Measurements from ENCODE around the gene VWF.

VWF gene

DNA sequence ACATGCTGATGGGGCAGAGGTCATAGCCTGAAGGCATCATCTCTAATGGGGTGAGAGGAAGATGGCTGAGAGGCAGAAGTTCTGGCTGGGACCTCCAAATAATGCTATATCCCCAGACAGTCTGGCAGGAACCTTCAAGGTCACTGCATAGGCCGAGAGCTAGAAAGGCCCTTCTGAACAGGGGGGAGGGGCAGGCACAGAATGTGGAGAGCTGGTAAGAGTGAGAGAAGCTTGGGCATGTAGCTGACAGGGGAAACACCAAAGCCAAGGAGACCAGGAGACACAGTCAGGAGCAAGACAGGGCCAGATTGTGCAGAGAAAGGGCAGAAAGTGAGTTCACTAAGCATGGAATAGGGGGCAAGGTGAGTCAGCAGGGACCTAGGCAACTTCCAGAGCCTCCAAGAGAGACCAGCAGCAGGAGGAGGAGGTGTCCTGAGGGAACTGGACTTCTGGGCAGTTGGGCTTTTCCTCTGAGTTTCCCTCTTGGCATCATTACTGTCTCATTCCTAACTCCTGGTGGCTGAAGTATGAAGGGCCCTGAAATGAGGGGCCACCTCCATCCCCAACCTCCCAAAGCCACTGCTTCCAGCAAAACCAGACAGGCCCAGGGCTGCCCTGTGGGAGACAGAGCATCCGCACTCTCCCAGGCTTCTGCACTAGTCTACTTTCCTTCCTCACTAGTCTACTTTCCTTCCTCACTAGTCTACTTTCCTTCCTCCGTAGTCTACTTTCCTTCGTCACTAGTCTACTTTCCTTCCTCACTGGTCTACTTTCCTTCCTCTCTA, 196.5 kb downstream of the VWF start:
- no peak overlapping the region for H2AFZ ChIP-seq (ENCODE audit: low read depth, low read length)
- no peak overlapping the region for H2BK15ac ChIP-seq (ENCODE audit: low read depth, poor library complexity, severe bottlenecking)
- H2BK12ac ChIP-seq (ENCODE audit: low read length in 2 of 2): no peak overlapping the region
- no peaks in the 10 kb centered on the region for H3K9me3 ChIP-seq (ENCODE audit: control insufficient read depth, low read length)
- no peak overlapping the region for H4K8ac ChIP-seq (ENCODE audit: low read length)
- H4K91ac ChIP-seq (ENCODE audit: low read length): no peak overlapping the region
- no peak overlapping the region for H2BK120ac ChIP-seq (ENCODE audit: low read depth, low read length)
- no peak overlapping the region for H3K4ac ChIP-seq (ENCODE audit: low read depth in 1 of 2, low read length in 2 of 2)
- WGBS: 82% methylated on average over 3 of the region's 4 CpGs
- H3K4me2 ChIP-seq (ENCODE audit: low read length, poor library complexity, severe bottlenecking): no peak overlapping the region
- H2BK5ac ChIP-seq (ENCODE audit: low read depth, low read length, poor library complexity, severe bottlenecking): no peak overlapping the region
- no peaks in the 10 kb centered on the region for H3K79me1 ChIP-seq (replicated peaks; ENCODE audit: low read length, poor library complexity, severe bottlenecking)
- no peak overlapping the region for H3K4me3 ChIP-seq (ENCODE audit: insufficient read depth in 1 of 2, low read depth in 1 of 2, low read length in 2 of 2)
- no peak overlapping the region for H3K23ac ChIP-seq (ENCODE audit: low read length in 2 of 2)
- H3K18ac ChIP-seq (ENCODE audit: low read depth in 1 of 2, low read length in 2 of 2): no peak overlapping the region
- H3K4me1 ChIP-seq (ENCODE audit: control insufficient read depth, insufficient read depth, low read depth, low read length): peaks cover 2% of the 10 kb centered on the region
- H2AK5ac ChIP-seq (ENCODE audit: low read length, severe bottlenecking): no peak overlapping the region
- DNase-seq: no peak
- peaks cover 12 to 26% of the 10 kb centered on the region in 2 experiments for H3K27me3 ChIP-seq (ENCODE audit: control insufficient read depth in 1 of 2, insufficient read depth in 1 of 2, low read length in 2 of 2)
- H3K14ac ChIP-seq (ENCODE audit: low read length in 2 of 2): no peak overlapping the region
- H3K27ac ChIP-seq (ENCODE audit: low read length, poor library complexity, severe bottlenecking): no peak overlapping the region
- H3K36me3 ChIP-seq (ENCODE audit: control insufficient read depth in 1 of 2, insufficient read depth in 2 of 2, low read depth in 1 of 2, low read length in 2 of 2): no peaks in the 10 kb centered on the region
- no peak overlapping the region for H3K9ac ChIP-seq (ENCODE audit: low read length)

DNA sequence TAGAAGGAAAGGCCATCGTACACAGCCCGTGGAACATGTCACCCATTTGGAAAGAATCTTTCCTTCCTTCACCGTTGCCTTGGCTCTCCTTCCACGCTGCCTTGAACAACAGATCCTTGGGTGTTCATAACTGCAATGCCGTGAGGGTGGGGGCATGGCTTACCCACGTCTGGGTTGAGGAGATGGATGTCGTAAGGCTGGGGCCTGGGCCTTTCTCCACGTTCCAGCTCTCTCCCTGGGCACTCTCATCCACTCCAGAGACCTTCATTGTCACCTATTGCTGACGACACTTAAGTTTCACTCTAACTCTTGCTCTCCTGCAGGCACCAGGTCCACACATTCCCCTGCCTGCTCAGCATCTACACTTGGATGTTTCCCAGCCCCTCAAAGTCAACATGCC, 198.8 kb downstream of the VWF start:
- peaks cover 12 to 23% of the 10 kb centered on the region in 2 experiments for H3K27me3 ChIP-seq (ENCODE audit: control insufficient read depth in 1 of 2, insufficient read depth in 1 of 2, low read length in 2 of 2)
- H2BK15ac ChIP-seq (ENCODE audit: low read depth, poor library complexity, severe bottlenecking): no peak overlapping the region
- H3K36me3 ChIP-seq (ENCODE audit: control insufficient read depth in 1 of 2, insufficient read depth in 2 of 2, low read depth in 1 of 2, low read length in 2 of 2): no peaks in the 10 kb centered on the region
- no peak overlapping the region for H3K4me3 ChIP-seq (ENCODE audit: insufficient read depth in 1 of 2, low read depth in 1 of 2, low read length in 2 of 2)
- H3K4ac ChIP-seq (ENCODE audit: low read depth in 1 of 2, low read length in 2 of 2): no peak overlapping the region
- no peak overlapping the region for H3K23ac ChIP-seq (ENCODE audit: low read length in 2 of 2)
- H3K14ac ChIP-seq (ENCODE audit: low read length in 2 of 2): no peak overlapping the region
- no peak overlapping the region for H2BK120ac ChIP-seq (ENCODE audit: low read depth, low read length)
- no peak overlapping the region for H4K91ac ChIP-seq (ENCODE audit: low read length)
- no peak for DNase-seq
- no peak overlapping the region for H3K18ac ChIP-seq (ENCODE audit: low read depth in 1 of 2, low read length in 2 of 2)
- 73% methylated on average over 9 of the region's 9 CpGs for WGBS
- H2AK5ac ChIP-seq (ENCODE audit: low read length, severe bottlenecking): no peak overlapping the region
- H2AFZ ChIP-seq (ENCODE audit: low read depth, low read length): no peak overlapping the region
- peaks cover 2% of the 10 kb centered on the region for H3K4me1 ChIP-seq (ENCODE audit: control insufficient read depth, insufficient read depth, low read depth, low read length)
- no peak overlapping the region for H3K4me2 ChIP-seq (ENCODE audit: low read length, poor library complexity, severe bottlenecking)
- no peaks in the 10 kb centered on the region for H3K9me3 ChIP-seq (ENCODE audit: control insufficient read depth, low read length)
- no peak overlapping the region for H2BK5ac ChIP-seq (ENCODE audit: low read depth, low read length, poor library complexity, severe bottlenecking)
- no peak overlapping the region for H4K8ac ChIP-seq (ENCODE audit: low read length)
- no peak overlapping the region for H3K9ac ChIP-seq (ENCODE audit: low read length)
- no peak overlapping the region for H2BK12ac ChIP-seq (ENCODE audit: low read length in 2 of 2)
- H3K27ac ChIP-seq (ENCODE audit: low read length, poor library complexity, severe bottlenecking): no peak overlapping the region
- H3K79me1 ChIP-seq (replicated peaks; ENCODE audit: low read length, poor library complexity, severe bottlenecking): no peaks in the 10 kb centered on the region

DNA sequence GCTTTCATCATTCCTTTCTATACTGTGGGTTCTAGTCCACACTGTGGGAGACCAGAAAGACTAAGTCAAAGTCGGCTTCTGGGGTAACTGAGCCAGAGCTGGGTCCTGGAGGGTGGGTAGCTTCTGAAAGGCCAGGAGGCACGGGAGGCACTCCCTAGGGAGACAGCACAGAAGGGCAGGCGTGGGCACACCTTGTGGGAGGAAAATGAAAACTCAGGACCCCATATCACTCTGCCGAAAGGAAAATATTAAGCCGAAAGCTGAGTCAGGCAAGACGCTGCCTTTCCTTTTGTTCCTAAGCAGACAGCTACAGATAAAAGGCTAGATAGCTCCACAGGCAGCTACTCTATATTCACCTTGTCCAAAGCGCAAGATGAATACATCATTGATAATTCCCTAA, 200.1 kb downstream of the VWF start:
- peaks cover 2% of the 10 kb centered on the region for H3K4me1 ChIP-seq (ENCODE audit: control insufficient read depth, insufficient read depth, low read depth, low read length)
- H4K91ac ChIP-seq (ENCODE audit: low read length): no peak overlapping the region
- H3K4me2 ChIP-seq (ENCODE audit: low read length, poor library complexity, severe bottlenecking): no peak overlapping the region
- no peak overlapping the region for H3K18ac ChIP-seq (ENCODE audit: low read depth in 1 of 2, low read length in 2 of 2)
- no peak overlapping the region for H2AK5ac ChIP-seq (ENCODE audit: low read length, severe bottlenecking)
- no peak overlapping the region for H2BK120ac ChIP-seq (ENCODE audit: low read depth, low read length)
- DNase-seq: no peak
- no peak overlapping the region for H2AFZ ChIP-seq (ENCODE audit: low read depth, low read length)
- H3K9ac ChIP-seq (ENCODE audit: low read length): no peak overlapping the region
- peaks cover 12 to 23% of the 10 kb centered on the region in 2 experiments for H3K27me3 ChIP-seq (ENCODE audit: control insufficient read depth in 1 of 2, insufficient read depth in 1 of 2, low read length in 2 of 2)
- no peak overlapping the region for H3K14ac ChIP-seq (ENCODE audit: low read length in 2 of 2)
- no peak overlapping the region for H3K4me3 ChIP-seq (ENCODE audit: insufficient read depth in 1 of 2, low read depth in 1 of 2, low read length in 2 of 2)
- no peak overlapping the region for H4K8ac ChIP-seq (ENCODE audit: low read length)
- WGBS: 69% methylated on average over 7 of the region's 7 CpGs
- H3K79me1 ChIP-seq (replicated peaks; ENCODE audit: low read length, poor library complexity, severe bottlenecking): no peaks in the 10 kb centered on the region
- H2BK15ac ChIP-seq (ENCODE audit: low read depth, poor library complexity, severe bottlenecking): no peak overlapping the region
- H2BK12ac ChIP-seq (ENCODE audit: low read length in 2 of 2): no peak overlapping the region
- H3K36me3 ChIP-seq (ENCODE audit: control insufficient read depth in 1 of 2, insufficient read depth in 2 of 2, low read depth in 1 of 2, low read length in 2 of 2): no peaks in the 10 kb centered on the region
- no peak overlapping the region for H2BK5ac ChIP-seq (ENCODE audit: low read depth, low read length, poor library complexity, severe bottlenecking)
- no peak overlapping the region for H3K27ac ChIP-seq (ENCODE audit: low read length, poor library complexity, severe bottlenecking)
- no peak overlapping the region for H3K4ac ChIP-seq (ENCODE audit: low read depth in 1 of 2, low read length in 2 of 2)
- H3K23ac ChIP-seq (ENCODE audit: low read length in 2 of 2): no peak overlapping the region
- no peaks in the 10 kb centered on the region for H3K9me3 ChIP-seq (ENCODE audit: control insufficient read depth, low read length)

DNA sequence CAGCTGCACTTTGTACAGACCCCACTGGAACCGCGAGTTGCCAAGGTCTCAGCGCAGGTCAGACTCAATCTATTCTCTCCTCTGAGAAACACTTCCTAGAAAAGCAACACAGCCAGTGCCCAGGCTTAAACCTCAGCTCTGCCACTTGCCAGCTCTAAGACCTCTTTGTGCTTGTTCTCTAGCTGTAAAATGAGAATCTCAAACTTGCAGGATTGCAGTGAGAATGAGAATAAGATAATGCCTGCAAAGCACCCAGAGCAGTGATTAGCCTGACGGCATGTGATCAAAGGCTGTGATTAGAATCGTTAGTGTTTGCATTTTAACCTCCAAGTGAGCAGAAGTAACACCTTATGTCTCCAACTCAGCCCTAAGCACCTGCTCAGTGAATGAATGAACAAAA, 200.7 kb downstream of the VWF start:
- Histone ChIP-seq H3K27me3 (ENCODE audit: control insufficient read depth in 1 of 2, insufficient read depth in 1 of 2, low read length in 2 of 2) (peaks cover 12 to 23% of the 10 kb centered on the region in 2 experiments), H2BK15ac (ENCODE audit: low read depth, poor library complexity, severe bottlenecking) (no peak overlapping the region), H3K14ac (ENCODE audit: low read length in 2 of 2) (no peak overlapping the region), H2BK120ac (ENCODE audit: low read depth, low read length) (no peak overlapping the region), H3K4ac (ENCODE audit: low read depth in 1 of 2, low read length in 2 of 2) (no peak overlapping the region), H2BK12ac (ENCODE audit: low read length in 2 of 2) (no peak overlapping the region), H3K23ac (ENCODE audit: low read length in 2 of 2) (no peak overlapping the region), H2BK5ac (ENCODE audit: low read depth, low read length, poor library complexity, severe bottlenecking) (no peak overlapping the region), H3K9me3 (ENCODE audit: control insufficient read depth, low read length) (no peaks in the 10 kb centered on the region), H3K36me3 (ENCODE audit: control insufficient read depth in 1 of 2, insufficient read depth in 2 of 2, low read depth in 1 of 2, low read length in 2 of 2) (no peaks in the 10 kb centered on the region), H3K18ac (ENCODE audit: low read depth in 1 of 2, low read length in 2 of 2) (no peak overlapping the region), H3K4me2 (ENCODE audit: low read length, poor library complexity, severe bottlenecking) (no peak overlapping the region), H4K8ac (ENCODE audit: low read length) (no peak overlapping the region), H3K4me3 (ENCODE audit: insufficient read depth in 1 of 2, low read depth in 1 of 2, low read length in 2 of 2) (no peak overlapping the region), H3K4me1 (ENCODE audit: control insufficient read depth, insufficient read depth, low read depth, low read length) (peaks cover 2% of the 10 kb centered on the region), H4K91ac (ENCODE audit: low read length) (no peak overlapping the region), H2AK5ac (ENCODE audit: low read length, severe bottlenecking) (no peak overlapping the region), H3K27ac (ENCODE audit: low read length, poor library complexity, severe bottlenecking) (no peak overlapping the region), H2AFZ (ENCODE audit: low read depth, low read length) (no peak overlapping the region), H3K9ac (ENCODE audit: low read length) (no peak overlapping the region), H3K79me1 (replicated peaks; ENCODE audit: low read length, poor library complexity, severe bottlenecking) (no peaks in the 10 kb centered on the region)
- DNase-seq: no peak
- WGBS: 65% methylated on average over 5 of the region's 5 CpGs

Measured in mesenchymal stem cell (in vitro differentiated cells and primary cell).